GM10266 (cell line): ENCODE data around the gene LKAAEAR1.

ENCODE experiments used
- DNase-seq: peaks from one replicate; pipeline ENCODE4 v3.0.0; 2012; ENCODE audit errors: extremely low spot score
- CTCF ChIP-seq: IDR thresholded peaks from 2 replicates; pipeline ENCODE4 v1.5.1; 2012; ENCODE audit warnings: mild to moderate bottlenecking, low read depth; ENCODE audit not compliant: control insufficient read depth, insufficient read depth; ENCODE audit errors: missing control alignments

Gene LKAAEAR1

DNA sequence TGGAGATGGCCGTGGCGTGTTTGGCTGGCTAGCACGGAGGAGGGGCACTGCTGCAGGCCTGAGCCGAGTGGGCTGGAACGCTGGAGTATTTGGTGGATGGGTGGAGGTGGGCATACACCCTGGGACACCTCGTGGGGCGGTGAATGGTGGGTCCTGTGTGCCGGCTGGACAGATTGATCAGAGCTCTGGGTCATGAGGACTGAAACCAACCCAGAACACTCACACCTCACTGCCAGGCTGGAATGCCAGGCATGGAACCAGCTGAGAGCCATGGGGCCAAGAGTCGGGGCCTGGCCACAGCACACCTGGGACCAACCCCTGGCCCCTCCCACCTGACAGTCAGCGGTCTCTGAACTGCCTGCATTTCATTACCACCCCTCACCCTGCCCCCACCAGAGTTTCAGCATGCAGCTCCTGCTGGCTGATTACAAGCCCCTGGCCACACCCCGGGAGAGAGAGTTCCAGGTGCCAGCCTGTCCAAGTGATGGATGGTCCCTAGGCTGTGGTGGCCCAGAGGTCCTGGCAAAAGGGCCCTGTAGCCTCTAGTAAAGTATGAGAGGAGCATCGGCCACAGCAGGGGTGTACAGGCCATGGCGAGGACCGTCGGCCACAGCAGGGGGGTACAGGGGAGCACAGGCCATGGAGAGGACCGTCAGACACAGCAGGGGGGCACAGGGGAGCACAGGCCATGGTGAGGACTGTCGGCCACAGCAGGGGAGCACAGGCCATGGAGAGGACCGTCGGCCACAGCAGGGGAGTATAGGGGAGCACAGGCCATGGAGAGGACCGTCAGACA lies 19.9 kb upstream of the LKAAEAR1 start:
- no peak for TF ChIP-seq CTCF
- DNase-seq = no peak

DNA sequence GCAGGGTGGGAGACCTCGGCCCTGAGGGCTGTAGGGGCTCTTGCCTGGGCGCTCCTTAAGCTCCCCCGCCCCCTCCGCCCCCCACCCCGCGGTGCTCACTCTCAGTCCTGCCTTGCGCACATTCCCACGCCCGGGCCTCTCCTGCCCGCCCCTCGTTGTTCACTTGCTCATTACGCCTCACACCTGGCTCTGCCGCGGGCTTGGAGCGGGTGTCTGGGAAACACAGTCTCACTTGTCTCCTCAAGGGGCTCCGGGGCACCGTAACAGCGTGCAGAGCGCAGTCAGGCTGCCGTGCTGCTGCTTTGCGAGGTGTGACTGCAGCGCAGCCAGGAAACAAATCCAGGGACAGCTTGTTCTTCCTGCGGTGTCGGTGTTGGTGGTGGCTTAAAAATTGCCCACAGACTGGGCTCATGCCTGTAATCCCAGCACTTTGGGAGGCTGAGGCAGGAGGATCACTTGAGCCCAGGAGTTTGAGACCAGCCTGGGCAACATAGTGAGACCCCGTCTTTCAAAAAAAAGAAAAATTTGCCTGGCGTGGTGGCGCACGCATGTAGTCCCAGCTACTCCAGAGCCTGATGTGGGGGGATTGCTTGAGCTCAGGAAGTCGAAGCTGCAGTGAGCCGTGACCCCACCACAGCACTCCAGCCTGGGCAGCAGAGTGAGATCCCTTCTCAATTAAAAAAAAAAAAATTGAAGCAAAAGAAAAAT lies 18.6 kb upstream of the LKAAEAR1 start:
- no peak for TF ChIP-seq CTCF
- no peak for DNase-seq

GRCh38 chr20:64101731-64102621 lies 17.8 kb upstream of the LKAAEAR1 start:
- TF ChIP-seq CTCF = peak; percentile 70
- DNase-seq = peak; percentile 86

DNA sequence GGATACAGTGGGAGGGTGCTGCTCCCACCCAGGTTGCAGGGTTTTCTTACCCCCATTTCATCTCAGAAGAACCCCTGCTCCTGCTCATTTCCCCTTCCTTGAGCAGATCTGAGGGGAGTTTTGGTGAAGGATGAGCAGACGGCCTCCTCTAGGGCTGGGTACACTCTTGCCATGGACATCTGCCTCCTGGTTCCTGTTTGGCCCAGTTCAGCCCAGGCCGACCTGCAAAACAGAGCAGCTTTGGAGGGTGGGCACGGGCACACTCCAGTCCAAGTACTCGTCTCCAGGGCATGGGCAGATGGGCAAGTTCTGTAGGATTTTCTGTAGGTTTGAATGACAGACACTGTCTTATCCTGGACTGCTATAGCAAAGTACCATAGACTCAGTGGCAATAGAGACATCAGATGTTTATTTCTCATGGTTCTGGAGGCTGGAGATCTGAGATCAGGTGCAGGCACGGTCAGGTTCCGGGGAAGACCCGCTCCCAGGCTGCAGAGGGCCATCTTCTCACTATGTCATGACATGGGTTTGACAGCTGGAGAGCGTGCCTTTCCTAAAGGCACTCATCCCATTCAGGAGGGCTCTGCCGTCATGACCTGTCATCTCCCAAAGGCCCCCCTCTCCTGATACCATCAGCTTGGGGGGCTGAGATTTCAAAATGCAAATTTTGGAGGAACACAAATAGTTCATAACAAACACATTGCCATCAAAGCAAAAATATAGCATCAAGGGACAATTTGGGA lies 16.9 kb upstream of the LKAAEAR1 start:
- TF ChIP-seq CTCF = no peak

DNA sequence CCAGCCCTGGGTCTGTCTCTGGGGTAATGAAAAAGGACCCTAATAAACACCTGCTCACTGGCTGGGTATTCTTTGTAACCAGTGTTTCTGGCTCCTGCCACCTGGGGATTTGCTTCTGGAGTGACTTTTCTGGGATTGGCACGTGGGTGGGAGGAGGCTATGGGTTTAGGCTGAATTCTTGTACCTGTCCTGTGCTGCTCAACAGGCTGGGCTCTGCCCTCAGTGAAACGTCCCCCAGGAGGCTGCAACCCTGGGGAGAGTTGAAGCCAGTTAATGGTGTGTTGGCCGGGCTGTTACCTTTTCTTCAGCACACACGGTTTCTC lies 16.3 kb upstream of the LKAAEAR1 start:
- DNase-seq = no peak
- TF ChIP-seq CTCF = no peak

More for the DNA sequence above, 16.9 kb upstream of the LKAAEAR1 start:
- DNase-seq = no peak

GRCh38 chr20:64099880-64100565 lies 15.8 kb upstream of the LKAAEAR1 start:
- no peak for TF ChIP-seq CTCF
- DNase-seq = peak; percentile 69
